HG03196 (cell line): ENCODE measurements around the gene WNK2.

Experiments used
- ATAC-seq: cut with Tn5 transposase; IDR thresholded peaks from one replicate; pipeline ENCODE4 v1.9.1; 2021; ENCODE audit not compliant: unreplicated experiment

The WNK2 gene

GRCh38 chr9:93184432-93185265 lies 710 bp downstream of the WNK2 start:
- no peak for ATAC-seq

- ATAC-seq = no peak
Observed at GRCh38 chr9:93185266-93186214, 1.6 kb downstream of the WNK2 start.

- ATAC-seq = no peak
Observed at GRCh38 chr9:93186215-93186945, 2.4 kb downstream of the WNK2 start.

- ATAC-seq = no peak
Observed at GRCh38 chr9:93187047-93187446, 3.1 kb downstream of the WNK2 start.

- no peak for ATAC-seq
Observed at GRCh38 chr9:93187574-93187973, 3.6 kb downstream of the WNK2 start.

- no peak for ATAC-seq
Observed at GRCh38 chr9:93188426-93189368, 4.8 kb downstream of the WNK2 start.

GRCh38 chr9:93189369-93190132 lies 5.6 kb downstream of the WNK2 start:
- ATAC-seq = no peak

- no peak for ATAC-seq
Observed at GRCh38 chr9:93190133-93190525, 6.2 kb downstream of the WNK2 start.

- no peak for ATAC-seq
Observed at GRCh38 chr9:93190656-93191353, 6.9 kb downstream of the WNK2 start.

GRCh38 chr9:93191354-93191660 lies 7.4 kb downstream of the WNK2 start:
- no peak for ATAC-seq

GRCh38 chr9:93192721-93193387 lies 8.9 kb downstream of the WNK2 start:
- no peak for ATAC-seq

- no peak for ATAC-seq
Observed at GRCh38 chr9:93193388-93194220, 9.7 kb downstream of the WNK2 start.

- no peak for ATAC-seq
Observed at GRCh38 chr9:93194221-93194625, 10.3 kb downstream of the WNK2 start.

- ATAC-seq = no peak
Observed at GRCh38 chr9:93194641-93195040, 10.7 kb downstream of the WNK2 start.

- ATAC-seq = no peak
Observed at GRCh38 chr9:93196096-93197055, 12.4 kb downstream of the WNK2 start.

GRCh38 chr9:93197670-93198069 lies 13.7 kb downstream of the WNK2 start:
- no peak for ATAC-seq
